Limb (tissue), 2 donors: ENCODE measurements around the gene TMEM106C.

ENCODE experiments used
- DNase-seq, 2 donors: peaks; one replicate each; pipeline ENCODE4 v3.0.0-alpha.2; 2016; ENCODE audit errors: extremely low spot score in 2 of 2

Gene TMEM106C

DNA sequence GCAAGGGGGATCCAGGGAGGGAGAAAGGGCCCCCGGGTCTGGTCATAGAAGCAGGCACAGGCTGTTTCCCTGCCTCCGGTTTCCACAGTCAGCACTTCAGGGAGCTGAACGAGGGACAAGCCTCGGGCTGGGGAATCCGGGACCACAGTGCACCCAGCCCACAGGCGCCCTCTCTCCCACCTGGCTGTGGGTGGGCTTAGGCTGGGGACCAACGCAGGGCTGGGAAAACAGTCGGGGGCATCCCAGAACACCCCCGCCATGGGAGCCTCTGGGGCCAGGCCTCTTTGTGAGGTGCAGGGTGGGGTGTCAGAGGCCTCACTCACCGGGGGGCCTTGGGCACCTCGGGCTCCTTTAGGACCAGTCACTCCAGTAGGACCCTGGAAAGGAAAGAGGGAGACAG is 16.3 kb downstream of the TMEM106C start:
- DNase-seq, result no peak

- DNase-seq, result no peak
These were observed 16.8 kb downstream of the TMEM106C start for GRCh38 chr12:47980197-47980596.

DNA sequence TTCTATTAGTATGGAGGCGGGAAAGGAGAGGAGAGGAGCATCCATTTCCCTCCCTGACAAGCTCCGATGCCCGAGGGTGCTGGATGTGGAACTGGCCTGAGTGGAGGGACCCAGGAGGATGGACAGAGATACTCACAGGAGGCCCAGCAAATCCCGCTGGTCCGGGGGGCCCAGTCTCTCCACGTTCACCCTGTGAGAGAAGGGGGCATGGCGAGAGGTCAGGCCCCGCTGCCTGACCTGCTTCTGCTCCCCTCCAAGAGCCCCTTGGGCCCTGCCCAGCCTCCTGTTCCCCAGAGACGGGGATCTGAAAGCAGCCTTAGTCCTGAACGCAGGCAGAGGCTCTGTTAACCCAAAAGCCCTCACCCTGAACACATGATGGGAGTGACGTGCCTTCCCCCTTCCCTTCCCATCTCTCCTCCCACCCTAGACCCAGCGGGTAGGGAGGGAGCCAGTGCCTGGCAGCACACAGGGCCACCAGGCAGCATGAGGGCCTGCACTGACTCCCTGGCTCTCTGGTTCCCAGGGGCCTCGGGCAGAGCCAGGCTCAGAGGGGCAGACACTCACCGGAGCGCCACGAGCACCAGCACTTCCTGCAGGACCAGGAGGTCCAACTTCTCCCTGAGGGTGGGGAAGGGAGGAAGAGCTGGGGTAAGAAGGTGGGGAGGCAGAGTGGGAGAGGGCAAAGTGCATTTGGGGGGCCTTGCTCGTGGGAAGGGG is 17.5 kb downstream of the TMEM106C start:
- no peak for DNase-seq

DNA sequence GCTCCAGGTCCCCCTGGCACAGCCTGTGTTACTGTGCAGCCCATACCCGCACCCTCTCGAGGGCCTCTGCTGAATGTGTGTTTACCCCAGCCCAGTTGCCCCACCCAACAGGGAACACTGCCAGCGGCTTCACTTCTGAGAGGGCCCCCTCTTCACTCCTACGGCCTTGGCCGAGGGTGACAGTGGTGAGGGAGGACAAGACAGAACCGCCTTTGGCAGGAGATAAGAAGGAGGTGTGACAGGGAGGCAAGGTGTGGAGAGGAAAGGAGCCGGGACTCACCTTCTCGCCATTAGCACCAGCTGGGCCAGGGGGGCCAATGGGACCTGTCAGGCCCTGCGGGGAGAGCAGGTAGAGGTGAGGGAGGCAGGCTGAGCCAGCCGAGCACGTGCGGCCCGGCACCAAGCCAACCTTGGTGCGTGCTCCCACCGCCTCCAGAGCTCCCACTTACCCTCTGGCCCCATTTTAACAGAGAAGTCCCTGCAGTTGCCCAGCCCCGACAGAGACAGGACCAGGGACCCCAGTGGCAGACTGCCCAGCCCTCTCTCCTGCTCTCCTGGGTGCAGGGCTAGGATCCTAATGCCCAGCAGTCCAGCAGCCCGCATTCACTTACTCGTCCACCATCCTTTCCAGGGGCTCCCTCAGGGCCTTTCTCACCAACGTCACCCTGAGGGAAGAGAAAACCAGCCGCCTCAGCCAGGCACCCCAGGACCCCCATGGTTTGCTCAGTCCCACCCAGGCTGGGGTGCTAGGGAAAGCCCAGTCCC is 18.3 kb downstream of the TMEM106C start:
- no peak for DNase-seq

GRCh38 chr12:47982311-47982710 is 18.9 kb downstream of the TMEM106C start:
- no peak for DNase-seq

DNA sequence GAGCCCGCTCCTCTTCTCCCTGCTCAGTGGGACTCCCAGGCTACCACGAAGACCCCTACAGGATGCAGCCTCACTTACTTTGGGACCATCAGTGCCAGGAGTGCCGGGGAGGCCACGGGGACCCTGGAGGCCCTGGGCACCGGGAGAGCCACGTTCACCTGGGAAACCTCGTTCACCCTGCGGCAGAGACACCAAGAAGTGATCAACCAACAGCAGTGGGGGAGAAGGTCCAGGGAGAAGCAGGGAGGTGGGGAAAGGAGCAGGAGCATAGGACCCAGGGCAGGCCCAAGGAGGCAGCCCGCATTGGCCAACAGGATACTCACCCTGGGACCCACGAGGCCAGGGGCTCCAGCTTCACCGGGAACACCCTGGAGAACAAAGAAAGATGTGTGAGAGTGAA is 19.4 kb downstream of the TMEM106C start:
- DNase-seq, result peak in 1 of 2 donors; percentile 28

DNA sequence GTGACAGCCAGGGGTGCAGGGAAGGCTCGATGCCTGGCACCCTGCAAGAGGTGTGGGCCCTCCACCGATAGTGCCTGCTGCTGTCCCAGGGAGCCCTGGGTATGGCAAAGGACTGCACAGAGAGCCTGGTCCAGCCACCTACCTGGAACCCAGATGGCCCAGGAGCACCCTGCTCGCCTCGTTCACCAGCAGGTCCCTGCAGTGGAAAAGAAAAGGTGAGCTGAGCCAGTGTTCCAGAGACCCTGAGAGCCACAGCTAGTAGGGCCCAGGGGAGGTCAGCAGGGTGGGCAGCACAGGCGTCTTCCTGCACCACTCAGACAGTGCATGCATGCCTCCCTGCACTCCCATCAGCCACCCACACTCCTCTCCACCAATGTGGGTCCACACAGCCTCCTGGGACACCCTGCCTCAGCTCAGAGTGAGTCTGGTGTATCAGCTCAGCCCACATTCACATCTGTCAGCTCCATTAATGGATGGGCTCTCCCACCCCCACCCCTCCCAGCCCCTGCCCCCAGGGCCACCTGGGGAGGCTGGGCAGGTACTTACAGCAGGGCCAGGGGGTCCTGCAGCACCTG is 20.2 kb downstream of the TMEM106C start:
- DNase-seq, result no peak

- DNase-seq, result no peak
These were observed 21.0 kb downstream of the TMEM106C start for GRCh38 chr12:47984331-47984801.

- DNase-seq, result peak in 1 of 2 donors; percentile 37
These were observed 22.3 kb downstream of the TMEM106C start for GRCh38 chr12:47985596-47986290.

GRCh38 chr12:47986291-47986660 is 22.9 kb downstream of the TMEM106C start:
- peak in 1 of 2 donors; percentile 34 for DNase-seq

DNA sequence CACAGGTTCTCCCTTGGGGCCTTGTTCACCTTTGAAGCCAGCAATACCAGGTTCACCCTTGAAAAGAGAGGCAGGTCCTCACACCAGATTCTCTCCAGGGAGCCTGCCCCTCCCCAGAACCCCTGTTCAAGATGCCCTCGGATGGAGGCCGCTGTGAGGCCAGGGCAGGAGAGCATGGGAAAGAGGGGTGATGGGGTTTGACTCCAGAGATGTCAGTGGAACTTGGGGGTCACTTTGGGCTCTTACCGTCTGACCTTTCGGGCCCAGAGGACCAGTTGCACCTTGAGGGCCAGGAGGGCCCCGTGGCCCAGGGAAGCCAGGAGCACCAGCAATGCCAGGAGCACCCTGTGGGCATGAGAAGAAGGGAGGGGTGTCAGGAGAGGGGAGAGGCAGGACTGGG is 23.4 kb downstream of the TMEM106C start:
- no peak for DNase-seq

DNA sequence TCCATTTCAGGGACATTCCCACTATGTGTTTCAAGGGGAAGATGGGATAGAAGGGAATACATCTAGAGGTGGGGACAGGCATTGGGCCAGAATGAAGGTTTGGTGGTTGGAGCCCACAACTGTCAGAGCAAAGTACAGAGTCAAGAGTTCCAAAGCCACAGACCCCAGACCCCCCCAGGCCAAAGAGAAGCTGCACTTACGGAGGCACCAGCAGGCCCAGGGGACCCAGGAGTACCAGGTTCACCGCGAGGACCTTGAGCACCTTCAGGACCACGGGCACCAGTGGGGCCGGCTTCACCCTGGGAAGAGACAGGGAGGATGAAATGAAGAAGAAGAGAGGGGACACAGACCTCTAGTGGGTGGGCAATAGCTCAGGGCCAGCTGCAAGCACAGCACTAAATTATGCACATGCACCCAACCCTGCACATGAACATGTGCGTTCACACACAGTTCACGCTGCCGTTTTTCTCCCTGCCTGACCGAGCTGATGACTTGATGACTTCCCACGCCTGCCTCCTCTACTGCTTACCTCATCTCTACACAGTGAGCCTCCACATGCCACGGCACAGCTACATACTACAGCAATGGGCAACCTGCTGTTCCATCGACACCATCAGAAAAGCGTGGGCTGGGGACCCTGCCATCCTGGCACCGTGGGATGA is 24.1 kb downstream of the TMEM106C start:
- peak in 1 of 2 donors; percentile 40 for DNase-seq

DNA sequence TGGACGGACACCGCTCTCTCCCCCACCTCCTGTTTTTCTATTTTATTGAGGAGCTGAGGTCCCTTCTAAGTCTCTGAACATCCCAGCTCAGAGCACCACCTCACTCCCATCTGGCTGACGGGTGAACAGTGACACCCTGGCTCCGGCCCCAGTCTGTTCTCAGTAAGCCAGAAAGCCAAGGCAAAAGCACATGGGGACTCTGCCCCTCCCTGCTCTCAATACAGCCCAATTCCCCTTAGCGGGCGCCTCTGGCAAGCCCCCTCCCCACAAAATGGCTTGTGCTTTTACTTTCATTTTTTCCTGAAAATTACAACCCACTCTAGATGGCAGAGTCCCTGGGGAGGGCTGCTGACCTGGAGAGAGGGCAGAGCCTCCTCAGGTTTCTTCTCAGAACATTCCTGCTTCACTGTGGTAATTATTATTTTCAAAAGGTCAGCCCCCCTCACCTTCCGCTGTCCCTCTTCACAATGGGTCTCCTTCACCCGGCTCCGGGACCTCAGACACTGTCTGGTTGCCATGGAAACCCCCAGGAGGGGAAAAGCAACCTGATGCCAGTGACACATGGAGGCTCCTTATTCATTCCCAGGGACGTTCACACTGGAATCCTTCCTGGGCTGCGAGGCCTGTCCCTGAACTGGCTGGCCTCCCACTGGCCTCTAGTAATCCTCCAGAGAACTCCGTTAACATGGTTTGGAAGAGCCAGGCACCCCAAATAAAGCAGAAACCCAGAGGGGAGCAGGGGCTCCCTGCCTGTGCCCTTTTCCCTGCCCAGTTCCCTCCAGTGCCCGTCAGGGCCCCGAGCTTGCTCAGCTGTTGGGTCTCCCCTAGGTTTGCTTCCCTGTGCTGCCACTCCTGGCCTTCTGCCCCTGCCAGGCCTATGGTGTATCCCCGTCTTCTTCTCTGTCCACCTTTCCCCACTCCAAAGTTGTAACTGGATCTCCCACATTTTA is 25.0 kb downstream of the TMEM106C start:
- DNase-seq, result peak; percentile 25 to 60

DNA sequence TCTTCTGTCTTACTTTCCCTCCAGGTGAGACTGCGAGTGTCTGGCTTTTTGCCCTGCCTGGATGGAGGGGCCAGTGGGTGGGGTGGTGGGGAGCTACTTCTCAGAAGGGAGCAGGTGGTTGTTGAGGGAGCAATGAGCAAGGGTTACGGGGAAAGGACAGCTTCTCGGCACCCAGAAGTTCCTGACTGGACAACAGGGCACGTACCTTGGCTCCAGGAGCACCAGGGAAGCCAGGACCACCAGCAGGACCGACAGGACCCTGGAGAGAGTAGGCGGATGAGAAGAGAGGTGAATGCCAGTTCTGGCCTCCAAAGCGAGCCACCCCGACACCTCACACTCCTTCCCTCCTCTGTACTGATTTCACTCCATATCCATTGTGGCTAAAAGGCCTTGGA is 25.6 kb downstream of the TMEM106C start:
- DNase-seq, result peak in 1 of 2 donors; percentile 28

DNA sequence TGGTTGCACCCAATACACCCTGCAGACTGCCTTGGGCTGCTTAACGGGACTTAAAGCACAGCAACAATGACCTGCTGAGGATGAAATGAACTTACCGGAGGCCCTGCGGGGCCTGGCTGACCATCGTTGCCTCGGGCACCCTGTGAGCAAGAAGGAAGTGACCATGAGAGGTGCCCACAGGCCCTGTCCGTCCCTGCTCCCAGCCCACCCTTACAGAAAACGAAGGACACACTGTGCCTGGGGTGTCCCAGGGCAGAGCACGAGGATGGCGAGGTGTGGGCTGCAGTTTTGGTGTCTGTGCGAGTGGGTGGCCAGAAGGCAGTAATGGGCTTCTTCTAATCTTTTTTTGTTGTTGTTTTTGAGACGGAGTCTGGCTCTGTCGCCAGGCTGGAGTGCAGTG is 26.3 kb downstream of the TMEM106C start:
- peak in 1 of 2 donors; percentile 26 for DNase-seq

GRCh38 chr12:47990351-47991105 is 27.1 kb downstream of the TMEM106C start:
- DNase-seq, result peak; percentile 27 to 29

GRCh38 chr12:47991106-47992061 is 28.0 kb downstream of the TMEM106C start:
- peak in 1 of 2 donors; percentile 38 for DNase-seq

- DNase-seq, result no peak
These were observed 29.4 kb downstream of the TMEM106C start for GRCh38 chr12:47992776-47993175.
